ENCODE data around the gene SLC2A1.
A peak's percentile ranks its signal among the peaks of the same experiment; 100 is the strongest.

The SLC2A1 gene

DNA sequence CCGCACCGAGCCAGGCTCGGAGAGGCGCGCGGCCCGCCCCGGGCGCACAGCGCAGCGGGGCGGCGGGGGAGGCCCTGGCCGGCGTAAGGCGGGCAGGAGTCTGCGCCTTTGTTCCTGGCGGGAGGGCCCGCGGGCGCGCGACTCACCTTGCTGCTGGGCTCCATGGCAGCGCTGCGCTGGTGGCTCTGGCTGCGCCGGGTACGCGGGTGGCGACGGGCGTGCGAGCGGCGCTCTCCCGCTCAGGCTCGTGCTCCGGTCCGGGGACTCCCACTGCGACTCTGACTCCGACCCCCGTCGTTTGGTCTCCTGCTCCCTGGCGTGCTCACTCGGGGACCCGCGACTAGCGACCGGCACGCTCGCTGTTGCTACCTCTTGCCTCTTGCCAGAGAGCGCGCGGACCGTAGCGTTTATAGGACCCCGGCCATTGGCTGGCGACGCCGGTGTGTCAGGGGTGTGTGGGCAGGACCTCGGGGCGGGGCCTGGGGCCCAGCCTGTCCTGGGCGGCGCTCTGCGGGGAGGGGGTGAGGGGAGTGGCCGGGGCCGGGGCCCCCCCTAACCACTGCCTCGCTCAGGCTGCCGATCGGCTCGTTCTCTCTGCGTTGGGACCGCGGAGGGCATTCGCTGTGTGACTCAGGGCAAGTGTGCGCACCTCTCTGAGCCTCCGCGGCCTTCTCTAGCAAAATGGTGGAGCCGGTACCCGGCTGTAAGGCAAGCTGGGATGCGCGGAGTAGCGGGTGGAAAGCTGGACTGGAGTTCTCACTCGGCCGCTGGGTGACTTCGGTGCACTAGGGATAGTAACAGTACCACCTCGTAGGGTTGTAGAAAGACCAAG lies at the start of gene SLC2A1:
SLC2A1 (minus strand) TSS at position 381 of the 832 bp plus-strand sequence; CDS start at position 164, 217 bp downstream.
- DNase-seq, result peak; percentile 96

GRCh38 chr1:43007377-43008114 lies 48.9 kb upstream of the SLC2A1 start:
- DNase-seq, result no peak

- DNase-seq, result no peak
Observed at GRCh38 chr1:43005460-43006361, 47.0 kb upstream of the SLC2A1 start.

DNA sequence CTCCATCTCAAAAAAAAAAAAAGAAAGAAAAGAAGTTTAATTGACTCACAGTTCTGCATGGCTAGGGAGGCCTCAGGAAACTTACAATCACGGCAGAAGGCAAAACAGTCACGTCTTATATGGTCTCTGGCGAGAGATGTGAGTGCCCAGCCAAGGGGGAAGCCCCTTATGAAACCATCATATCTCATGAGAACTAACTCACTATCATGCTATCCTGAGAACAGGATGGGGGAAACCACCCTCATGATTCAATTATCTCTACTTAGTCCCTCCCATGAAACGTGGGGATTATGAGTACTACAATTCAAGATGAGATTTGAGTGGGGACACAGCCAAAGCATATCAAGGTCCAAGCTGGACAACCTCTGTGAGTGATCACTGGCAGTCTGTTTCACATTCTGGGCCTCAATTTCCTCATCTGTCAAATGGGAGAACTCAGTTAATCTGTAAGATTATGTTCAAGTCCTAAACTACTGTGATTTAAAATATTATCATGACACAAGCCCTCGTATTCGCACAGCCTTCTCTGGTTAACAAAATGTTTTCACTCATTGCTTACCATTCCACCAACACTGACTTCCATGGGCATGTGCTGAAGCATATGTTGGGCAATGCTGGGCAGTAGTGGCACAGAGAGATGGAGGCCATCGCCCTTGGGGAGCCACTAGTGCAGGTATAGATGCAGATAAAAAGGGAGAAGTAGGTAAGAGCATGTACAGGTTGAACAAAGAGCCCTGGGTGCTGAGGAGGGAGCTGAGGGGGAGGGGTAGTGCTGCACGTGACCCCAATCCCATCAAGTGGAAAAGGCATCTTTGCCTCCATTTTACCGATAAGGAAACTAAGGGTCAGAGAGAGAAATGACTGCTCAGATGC lies 46.2 kb upstream of the SLC2A1 start:
- no peak for DNase-seq

DNA sequence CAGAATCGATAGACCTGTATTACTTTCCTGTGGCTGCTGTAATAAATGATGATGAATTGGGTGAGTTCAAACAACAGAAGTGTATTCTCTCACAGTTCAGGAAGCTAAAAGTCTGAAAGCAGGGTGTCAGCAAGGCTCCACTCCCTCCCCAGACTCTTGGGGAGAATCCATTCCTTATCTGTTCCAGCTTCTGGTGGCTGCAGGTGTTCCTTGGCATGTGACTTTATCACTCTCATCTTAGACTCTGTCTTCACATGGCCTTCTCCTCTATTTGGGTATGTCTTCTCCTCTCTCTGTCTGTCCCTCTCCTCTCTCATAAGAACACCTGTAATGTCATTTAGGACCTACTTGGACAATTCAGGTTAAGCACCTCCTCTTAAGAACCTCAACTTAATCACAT lies 44.1 kb upstream of the SLC2A1 start:
- no peak for DNase-seq

DNA sequence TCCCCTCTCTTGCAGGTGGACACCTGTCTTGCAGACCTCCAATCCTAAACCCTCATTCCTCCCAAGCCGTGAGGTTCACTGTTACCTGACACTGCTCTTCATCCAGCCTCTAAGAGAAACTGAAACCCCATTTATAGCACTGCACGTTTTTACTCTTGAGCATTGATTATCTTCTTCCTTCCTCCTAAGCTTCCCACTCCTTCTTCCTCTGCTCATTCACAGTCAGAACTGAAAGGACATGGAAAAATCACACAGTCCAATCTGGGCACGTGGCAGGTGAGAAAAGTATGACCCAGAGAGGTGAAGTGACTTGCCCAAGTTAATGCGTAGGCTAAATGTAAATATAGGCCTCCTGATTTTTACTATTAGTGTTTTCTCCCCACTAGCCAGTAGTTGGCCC lies 43.4 kb upstream of the SLC2A1 start:
- DNase-seq, result no peak

GRCh38 chr1:43001434-43001833 lies 42.8 kb upstream of the SLC2A1 start:
- DNase-seq, result no peak

GRCh38 chr1:43000271-43000670 lies 41.6 kb upstream of the SLC2A1 start:
- DNase-seq, result no peak

- DNase-seq, result no peak
Observed at GRCh38 chr1:42999308-42999707, 40.6 kb upstream of the SLC2A1 start.

- no peak for DNase-seq
Observed at GRCh38 chr1:42998386-42998785, 39.7 kb upstream of the SLC2A1 start.

DNA sequence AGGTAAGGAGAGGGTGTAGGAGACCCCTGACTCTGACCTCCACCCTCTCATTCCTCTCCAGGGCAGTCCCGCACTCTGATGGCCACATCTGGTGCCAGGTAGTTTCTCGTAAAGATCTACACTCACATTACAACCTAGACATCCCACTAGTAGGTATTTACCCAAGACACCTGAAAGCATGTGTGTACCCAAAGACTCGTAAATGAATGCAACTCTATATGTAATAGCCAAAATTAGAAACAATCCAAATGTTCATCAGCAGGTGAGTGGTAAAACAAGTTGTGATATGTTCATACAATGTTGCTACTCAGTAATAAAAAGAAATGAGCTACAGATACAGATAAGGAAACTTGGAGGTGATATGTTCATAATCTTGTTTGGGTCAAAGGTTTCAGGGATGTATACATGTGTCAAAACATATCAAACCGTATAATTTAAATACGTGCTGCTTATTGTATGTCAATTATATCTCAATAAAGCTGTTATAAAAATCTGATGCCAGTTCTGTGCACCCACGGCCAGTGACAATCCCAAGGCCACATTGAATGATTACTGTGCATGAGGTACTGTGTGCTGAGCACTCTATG lies 37.8 kb upstream of the SLC2A1 start:
- DNase-seq, result no peak

GRCh38 chr1:42993502-42994136 lies 35.0 kb upstream of the SLC2A1 start:
- DNase-seq, result peak; percentile 11

DNA sequence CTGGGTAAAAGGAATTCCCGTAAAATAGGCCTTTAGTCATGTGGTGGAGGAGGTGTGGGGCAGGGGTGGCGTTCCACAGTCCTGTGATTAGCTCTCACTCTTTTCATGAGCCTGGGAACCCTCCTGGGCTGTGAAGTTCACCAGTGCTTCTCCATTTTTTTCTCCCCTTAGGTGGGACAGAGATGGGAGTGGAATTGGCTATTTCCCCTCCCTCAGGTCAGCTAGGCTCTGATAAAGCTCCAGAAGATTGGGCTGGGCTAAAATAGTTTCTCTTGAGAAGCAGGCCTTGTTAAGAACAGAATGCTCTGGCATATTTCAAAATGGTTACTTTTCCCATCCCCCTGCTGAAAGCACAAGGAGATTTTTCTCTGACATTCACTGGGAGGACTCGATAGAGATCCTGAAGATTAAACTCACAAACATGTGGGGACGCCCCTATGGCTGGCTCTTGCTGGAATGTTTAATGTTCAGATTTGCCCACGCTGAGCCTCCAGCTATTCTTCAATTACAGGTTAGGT lies 33.4 kb upstream of the SLC2A1 start:
- no peak for DNase-seq

- no peak for DNase-seq
Observed at GRCh38 chr1:42990757-42991346, 32.2 kb upstream of the SLC2A1 start.

- no peak for DNase-seq
Observed at GRCh38 chr1:42983693-42984092, 25.0 kb upstream of the SLC2A1 start.

GRCh38 chr1:42983253-42983652 lies 24.6 kb upstream of the SLC2A1 start:
- no peak for DNase-seq

DNA sequence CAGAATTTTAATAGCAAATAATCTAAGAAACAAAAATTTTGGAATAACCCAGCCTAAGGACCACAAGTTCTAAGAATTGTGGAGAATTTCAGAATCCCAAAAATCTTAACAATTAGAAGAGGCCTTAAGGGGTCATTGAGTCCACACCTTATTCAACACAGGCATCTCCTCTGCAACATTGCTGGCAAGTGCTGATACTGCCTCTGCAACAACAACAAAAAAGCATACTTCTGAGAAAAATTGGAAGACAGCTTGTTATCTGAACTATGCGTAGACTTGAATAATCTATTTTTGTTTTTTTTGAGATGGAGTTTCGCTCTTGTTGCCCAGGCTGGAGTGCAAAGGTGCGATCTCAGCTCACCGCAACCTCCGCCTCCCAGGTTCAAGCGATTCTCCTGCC lies 24.0 kb upstream of the SLC2A1 start:
- no peak for DNase-seq

DNA sequence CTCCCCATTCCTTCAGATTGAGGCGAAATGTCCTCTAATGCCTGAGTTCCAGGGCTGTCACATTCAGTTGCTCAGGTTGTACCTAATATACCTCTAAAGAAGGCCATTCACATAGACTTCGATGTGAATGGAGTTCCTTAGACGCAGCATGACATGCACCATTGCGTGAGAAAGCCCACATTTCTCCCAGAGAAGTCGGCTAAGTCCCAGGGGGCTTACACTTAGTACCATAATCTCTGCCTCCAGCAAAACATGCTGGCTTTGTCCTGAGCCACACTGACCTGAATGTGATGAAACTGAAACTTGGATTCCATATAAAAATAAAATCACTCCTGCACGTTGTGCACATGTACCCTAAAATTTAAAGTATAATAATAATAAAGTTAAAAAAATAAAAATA lies 23.2 kb upstream of the SLC2A1 start:
- DNase-seq, result no peak

GRCh38 chr1:42981255-42981805 lies 22.7 kb upstream of the SLC2A1 start:
- no peak for DNase-seq

All from CD4-positive, alpha-beta T cell treated with Interferon gamma for 1 hour (primary cell).